K562 (cell line): ENCODE measurements around the gene LRP1. TPM values are rescaled to one million over a fixed set of nuclear protein-coding genes. Genes with fewer than 3 reads are reported as not detected.

Experiments
- BRF1 ChIP-seq: IDR thresholded peaks from 3 replicates; pipeline ENCODE4 v1.6.1; 2011; ENCODE audit warnings: borderline replicate concordance, mild to moderate bottlenecking; ENCODE audit not compliant: insufficient read length; ENCODE audit errors: extremely low read depth
- CREBBP ChIP-seq: IDR thresholded peaks from one replicate; pipeline ENCODE4 v1.6.1; 2012; ENCODE audit warnings: low read depth, mild to moderate bottlenecking, control low read depth, inconsistent platforms, low read length
- ESRRA ChIP-seq: fragments of 450-650 bp; IDR thresholded peaks from 2 replicates; pipeline ENCODE4 v1.6.1; 2014; ENCODE audit warnings: low read depth, mild to moderate bottlenecking, moderate library complexity, borderline replicate concordance
- GABPB1 ChIP-seq: sonication (generic); formaldehyde crosslinking; IDR thresholded peaks from 2 replicates; pipeline ENCODE4 v1.8.0; 2022; ENCODE audit warnings: mild to moderate bottlenecking, missing genetic modification reagents
- GATAD2A ChIP-seq: fragments of 450-650 bp; IDR thresholded peaks from 2 replicates; pipeline ENCODE4 v1.6.1; 2017
- HDAC1 ChIP-seq, 2 experiments: fragments of 450-650 bp; IDR thresholded peaks; 2 replicates each; pipeline ENCODE4 v1.6.1; 2016 to 2017; ENCODE audit warnings: inconsistent platforms in 1 of 2, mild to moderate bottlenecking in 1 of 2, moderate library complexity in 1 of 2
- NFE2 ChIP-seq: IDR thresholded peaks from 2 replicates; pipeline ENCODE4 v1.6.1; 2014; ENCODE audit warnings: antibody characterized with exemption, low read depth
- NONO ChIP-seq, 2 experiments: fragments of 200-400 bp in 1 of 2; fragments of 450-650 bp in 1 of 2; formaldehyde crosslinking in 1 of 2; IDR thresholded peaks; 2 replicates each; pipeline ENCODE4 v1.6.1; 2017; ENCODE audit warnings: low read depth in 2 of 2, mild to moderate bottlenecking in 2 of 2, moderate library complexity in 2 of 2, low read length in 1 of 2
- RBFOX2 ChIP-seq: fragments of 200-400 bp; formaldehyde crosslinking; IDR thresholded peaks from 2 replicates; pipeline ENCODE4 v1.6.1; 2017; ENCODE audit warnings: low read depth, mild to moderate bottlenecking, low read length, moderate library complexity
- TCFL5 ChIP-seq: fragments of 250-450 bp; sonication (Bioruptor Pico); conservative IDR thresholded peaks from 2 replicates; pipeline ENCODE4 v1.6.1; 2021; ENCODE audit warnings: mild to moderate bottlenecking, moderate library complexity, matching md5 sums
- polyA plus RNA-seq, 8 experiments: library from polyadenylated mRNA; depleted of rRNA in 4 of 8; stranded (reverse) in 5 of 8; unstranded in 3 of 8; fragments of >200 nt; fragmentation: Nextera tagmentation in 2 of 8; fragmentation: Illumina TruSeq in 1 of 8; extraction: Ambion mirVana in 2 of 8; extraction: Trizol in 1 of 8; gene quantifications; 2 replicates each; pipeline versions ENCODE4 v1.2.1 to v1.2.3, GENCODE V29; 2011 to 2014; ENCODE audit warnings: inconsistent platforms in 1 of 8, missing spikeins in 1 of 8
- total RNA-seq, 7 experiments: library from RNA; depleted of rRNA in 6 of 7; stranded (reverse); fragments of >200 nt in 6 of 7; fragmentation: Illumina TruSeq in 2 of 7; extraction: Trizol in 2 of 7; gene quantifications; 2 replicates each; pipeline versions ENCODE4 v1.2.1 to v1.2.3, GENCODE V29; 2011 to 2021; ENCODE audit warnings: low replicate concordance in 1 of 7
- TF ChIP-seq, protein P1 (sequence below): fragments of 250-450 bp; sonication (Bioruptor Pico); IDR thresholded peaks from 2 replicates; pipeline ENCODE4 v1.4.0; 2020; ENCODE audit warnings: mild to moderate bottlenecking
- TF ChIP-seq, protein P2 (sequence below): fragments of 150-350 bp; conservative IDR thresholded peaks from 2 replicates; pipeline ENCODE4 v1.6.1; 2014; ENCODE audit warnings: low read length
- TF ChIP-seq, protein P3 (sequence below), 2 experiments: fragments of 450-650 bp; IDR thresholded peaks; 2 replicates each; pipeline ENCODE4 v1.6.1; 2018; ENCODE audit warnings: mild to moderate bottlenecking in 2 of 2, low read depth in 1 of 2; ENCODE audit not compliant: partially characterized antibody in 2 of 2
- TF ChIP-seq, protein P4 (sequence below): sonication (generic); formaldehyde crosslinking; IDR thresholded peaks from 2 replicates; pipeline ENCODE4 v1.8.0; 2022; ENCODE audit warnings: missing genetic modification reagents, mild to moderate bottlenecking, borderline replicate concordance

Gene LRP1
- total and polyA plus RNA-seq, 9 of the 15 experiments (the other 6 are each of a cell fraction or from before 2014, with no cell fraction given), result 0.04 to 0.64 (median 0.19) TPM; not detected in 2

DNA sequence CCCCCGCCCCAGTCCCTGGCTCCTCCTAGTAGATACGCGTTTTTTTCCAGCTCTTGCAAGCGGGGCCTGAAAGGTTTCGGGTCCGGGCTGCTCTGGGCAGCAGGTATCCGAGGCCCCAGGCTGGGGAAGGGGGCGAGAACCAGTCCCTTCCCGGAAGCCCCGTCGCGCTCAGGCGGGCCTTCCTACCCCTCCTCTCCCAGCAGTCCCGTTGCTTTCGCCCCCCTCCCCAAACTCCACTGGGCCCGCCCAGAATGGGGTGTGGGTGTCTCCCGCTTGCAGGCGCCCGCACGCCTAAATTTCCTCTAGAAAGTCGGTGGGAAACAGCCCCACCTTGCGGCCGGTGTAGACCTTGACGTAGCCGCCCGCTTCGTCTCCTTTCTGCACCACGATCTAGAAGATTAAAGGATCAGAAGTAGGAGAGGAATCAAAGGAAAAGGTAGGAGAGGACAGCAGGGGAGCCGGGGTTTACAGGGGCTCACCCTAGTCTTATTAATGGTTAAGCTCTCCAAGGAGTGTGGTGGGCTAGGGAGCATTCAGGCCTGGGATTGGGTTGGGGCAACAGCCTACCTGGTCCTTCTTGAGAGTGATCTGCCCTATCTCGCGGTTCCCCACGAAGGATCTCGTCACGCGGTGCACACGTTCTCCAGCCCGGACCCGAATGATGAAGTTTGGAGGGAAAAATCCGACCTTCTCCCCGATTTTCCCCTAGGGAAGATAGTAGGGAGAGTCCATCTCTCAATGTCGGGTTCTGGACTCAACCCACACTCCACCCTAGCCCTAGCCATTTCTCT is 115.4 kb downstream of the LRP1 start (continued):
- TF ChIP-seq, protein P1, sequence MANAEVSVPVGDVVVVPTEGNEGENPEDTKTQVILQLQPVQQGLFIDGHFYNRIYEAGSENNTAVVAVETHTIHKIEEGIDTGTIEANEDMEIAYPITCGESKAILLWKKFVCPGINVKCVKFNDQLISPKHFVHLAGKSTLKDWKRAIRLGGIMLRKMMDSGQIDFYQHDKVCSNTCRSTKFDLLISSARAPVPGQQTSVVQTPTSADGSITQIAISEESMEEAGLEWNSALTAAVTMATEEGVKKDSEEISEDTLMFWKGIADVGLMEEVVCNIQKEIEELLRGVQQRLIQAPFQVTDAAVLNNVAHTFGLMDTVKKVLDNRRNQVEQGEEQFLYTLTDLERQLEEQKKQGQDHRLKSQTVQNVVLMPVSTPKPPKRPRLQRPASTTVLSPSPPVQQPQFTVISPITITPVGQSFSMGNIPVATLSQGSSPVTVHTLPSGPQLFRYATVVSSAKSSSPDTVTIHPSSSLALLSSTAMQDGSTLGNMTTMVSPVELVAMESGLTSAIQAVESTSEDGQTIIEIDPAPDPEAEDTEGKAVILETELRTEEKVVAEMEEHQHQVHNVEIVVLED (CRISPR knock-in tag), result no peak
- TF ChIP-seq, protein P2, sequence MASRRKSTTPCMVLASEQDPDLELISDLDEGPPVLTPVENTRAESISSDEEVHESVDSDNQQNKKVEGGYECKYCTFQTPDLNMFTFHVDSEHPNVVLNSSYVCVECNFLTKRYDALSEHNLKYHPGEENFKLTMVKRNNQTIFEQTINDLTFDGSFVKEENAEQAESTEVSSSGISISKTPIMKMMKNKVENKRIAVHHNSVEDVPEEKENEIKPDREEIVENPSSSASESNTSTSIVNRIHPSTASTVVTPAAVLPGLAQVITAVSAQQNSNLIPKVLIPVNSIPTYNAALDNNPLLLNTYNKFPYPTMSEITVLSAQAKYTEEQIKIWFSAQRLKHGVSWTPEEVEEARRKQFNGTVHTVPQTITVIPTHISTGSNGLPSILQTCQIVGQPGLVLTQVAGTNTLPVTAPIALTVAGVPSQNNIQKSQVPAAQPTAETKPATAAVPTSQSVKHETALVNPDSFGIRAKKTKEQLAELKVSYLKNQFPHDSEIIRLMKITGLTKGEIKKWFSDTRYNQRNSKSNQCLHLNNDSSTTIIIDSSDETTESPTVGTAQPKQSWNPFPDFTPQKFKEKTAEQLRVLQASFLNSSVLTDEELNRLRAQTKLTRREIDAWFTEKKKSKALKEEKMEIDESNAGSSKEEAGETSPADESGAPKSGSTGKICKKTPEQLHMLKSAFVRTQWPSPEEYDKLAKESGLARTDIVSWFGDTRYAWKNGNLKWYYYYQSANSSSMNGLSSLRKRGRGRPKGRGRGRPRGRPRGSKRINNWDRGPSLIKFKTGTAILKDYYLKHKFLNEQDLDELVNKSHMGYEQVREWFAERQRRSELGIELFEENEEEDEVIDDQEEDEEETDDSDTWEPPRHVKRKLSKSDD, result no peak
- TF ChIP-seq NONO (IDR thresholded peaks at IDR 0.05; ENCODE audit: low read depth in 2 of 2, low read length in 1 of 2), result peak in 1 of 2 experiments; percentile 79; a peak in 2 of 4 replicates
- TF ChIP-seq RBFOX2, result 0 out of 2 replicates have a peak, but pooled peaks have one; percentile 47
- TF ChIP-seq NFE2, result no peak
- no peak for TF ChIP-seq CREBBP
- TF ChIP-seq HDAC1 (IDR thresholded peaks at IDR 0.05), result no peak
- TF ChIP-seq BRF1, result no peak
- TF ChIP-seq, protein P3, sequence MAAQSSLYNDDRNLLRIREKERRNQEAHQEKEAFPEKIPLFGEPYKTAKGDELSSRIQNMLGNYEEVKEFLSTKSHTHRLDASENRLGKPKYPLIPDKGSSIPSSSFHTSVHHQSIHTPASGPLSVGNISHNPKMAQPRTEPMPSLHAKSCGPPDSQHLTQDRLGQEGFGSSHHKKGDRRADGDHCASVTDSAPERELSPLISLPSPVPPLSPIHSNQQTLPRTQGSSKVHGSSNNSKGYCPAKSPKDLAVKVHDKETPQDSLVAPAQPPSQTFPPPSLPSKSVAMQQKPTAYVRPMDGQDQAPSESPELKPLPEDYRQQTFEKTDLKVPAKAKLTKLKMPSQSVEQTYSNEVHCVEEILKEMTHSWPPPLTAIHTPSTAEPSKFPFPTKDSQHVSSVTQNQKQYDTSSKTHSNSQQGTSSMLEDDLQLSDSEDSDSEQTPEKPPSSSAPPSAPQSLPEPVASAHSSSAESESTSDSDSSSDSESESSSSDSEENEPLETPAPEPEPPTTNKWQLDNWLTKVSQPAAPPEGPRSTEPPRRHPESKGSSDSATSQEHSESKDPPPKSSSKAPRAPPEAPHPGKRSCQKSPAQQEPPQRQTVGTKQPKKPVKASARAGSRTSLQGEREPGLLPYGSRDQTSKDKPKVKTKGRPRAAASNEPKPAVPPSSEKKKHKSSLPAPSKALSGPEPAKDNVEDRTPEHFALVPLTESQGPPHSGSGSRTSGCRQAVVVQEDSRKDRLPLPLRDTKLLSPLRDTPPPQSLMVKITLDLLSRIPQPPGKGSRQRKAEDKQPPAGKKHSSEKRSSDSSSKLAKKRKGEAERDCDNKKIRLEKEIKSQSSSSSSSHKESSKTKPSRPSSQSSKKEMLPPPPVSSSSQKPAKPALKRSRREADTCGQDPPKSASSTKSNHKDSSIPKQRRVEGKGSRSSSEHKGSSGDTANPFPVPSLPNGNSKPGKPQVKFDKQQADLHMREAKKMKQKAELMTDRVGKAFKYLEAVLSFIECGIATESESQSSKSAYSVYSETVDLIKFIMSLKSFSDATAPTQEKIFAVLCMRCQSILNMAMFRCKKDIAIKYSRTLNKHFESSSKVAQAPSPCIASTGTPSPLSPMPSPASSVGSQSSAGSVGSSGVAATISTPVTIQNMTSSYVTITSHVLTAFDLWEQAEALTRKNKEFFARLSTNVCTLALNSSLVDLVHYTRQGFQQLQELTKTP (IDR thresholded peaks at IDR 0.05; ENCODE audit: low read depth in 1 of 2, partially characterized antibody in 2 of 2), result no peak
- TF ChIP-seq GABPB1, result 0 out of 2 replicates have a peak, but pooled peaks have one; percentile 19
- TF ChIP-seq, protein P4, sequence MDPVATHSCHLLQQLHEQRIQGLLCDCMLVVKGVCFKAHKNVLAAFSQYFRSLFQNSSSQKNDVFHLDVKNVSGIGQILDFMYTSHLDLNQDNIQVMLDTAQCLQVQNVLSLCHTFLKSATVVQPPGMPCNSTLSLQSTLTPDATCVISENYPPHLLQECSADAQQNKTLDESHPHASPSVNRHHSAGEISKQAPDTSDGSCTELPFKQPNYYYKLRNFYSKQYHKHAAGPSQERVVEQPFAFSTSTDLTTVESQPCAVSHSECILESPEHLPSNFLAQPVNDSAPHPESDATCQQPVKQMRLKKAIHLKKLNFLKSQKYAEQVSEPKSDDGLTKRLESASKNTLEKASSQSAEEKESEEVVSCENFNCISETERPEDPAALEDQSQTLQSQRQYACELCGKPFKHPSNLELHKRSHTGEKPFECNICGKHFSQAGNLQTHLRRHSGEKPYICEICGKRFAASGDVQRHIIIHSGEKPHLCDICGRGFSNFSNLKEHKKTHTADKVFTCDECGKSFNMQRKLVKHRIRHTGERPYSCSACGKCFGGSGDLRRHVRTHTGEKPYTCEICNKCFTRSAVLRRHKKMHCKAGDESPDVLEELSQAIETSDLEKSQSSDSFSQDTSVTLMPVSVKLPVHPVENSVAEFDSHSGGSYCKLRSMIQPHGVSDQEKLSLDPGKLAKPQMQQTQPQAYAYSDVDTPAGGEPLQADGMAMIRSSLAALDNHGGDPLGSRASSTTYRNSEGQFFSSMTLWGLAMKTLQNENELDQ (CRISPR knock-in tag), result no peak
- no peak for TF ChIP-seq TCFL5
- TF ChIP-seq ESRRA, result 0 out of 2 replicates have a peak, but pooled peaks have one; percentile 2
- no peak for TF ChIP-seq GATAD2A
